ENCODE measurements around the gene GRID1.

GRCh38 chr10:85764108-85764507, 602.5 kb downstream of the GRID1 start:
- TF ChIP-seq ZNF274 (IDR thresholded peaks at IDR 0.05; ENCODE audit: borderline replicate concordance, low read depth, low read length) (no peak), JUN (IDR thresholded peaks at IDR 0.05; ENCODE audit: borderline replicate concordance, low read depth, low read length) (no peak), JUN (CRISPR knock-in tag; IDR thresholded peaks at IDR 0.05; ENCODE audit: borderline replicate concordance) (no peak), MTF1 (CRISPR knock-in tag; IDR thresholded peaks at IDR 0.05; ENCODE audit: borderline replicate concordance) (no peak), NFE2 (IDR thresholded peaks at IDR 0.05; ENCODE audit: low read depth) (no peak), ZBTB49 (CRISPR knock-in tag; IDR thresholded peaks at IDR 0.05; ENCODE audit: borderline replicate concordance) (no peak), REST (IDR thresholded peaks at IDR 0.05; ENCODE audit: borderline replicate concordance) (no peak), REST (CRISPR knock-in tag; IDR thresholded peaks at IDR 0.05; ENCODE audit: low read depth) (no peak), SIN3B (IDR thresholded peaks at IDR 0.05; ENCODE audit: low read depth) (no peak)
